ENCODE data around the gene CTDP1.

DNA sequence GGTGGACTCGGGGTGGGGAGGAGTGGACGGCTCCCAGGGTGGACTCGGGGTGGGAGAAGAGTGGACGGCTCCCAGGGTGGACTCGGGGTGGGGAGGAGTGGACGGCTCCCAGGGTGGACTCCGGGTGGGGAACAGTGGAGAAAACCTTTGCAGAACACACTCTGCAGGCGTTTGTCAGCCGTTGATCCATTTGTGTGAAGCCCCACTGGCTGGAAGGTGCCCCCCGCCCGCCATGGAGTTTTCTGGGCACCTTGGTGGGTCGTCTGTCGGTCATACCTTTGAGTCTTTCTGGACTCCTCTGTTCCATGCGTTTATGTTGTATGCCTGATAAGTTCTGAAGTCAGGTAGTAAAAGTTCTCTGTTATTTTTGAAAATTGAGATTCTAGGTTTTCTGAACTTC is 12.5 kb downstream of the CTDP1 start:
- TF ChIP-seq EP300 (IDR thresholded peaks at IDR 0.05) = no peak
- TF ChIP-seq, protein P1, sequence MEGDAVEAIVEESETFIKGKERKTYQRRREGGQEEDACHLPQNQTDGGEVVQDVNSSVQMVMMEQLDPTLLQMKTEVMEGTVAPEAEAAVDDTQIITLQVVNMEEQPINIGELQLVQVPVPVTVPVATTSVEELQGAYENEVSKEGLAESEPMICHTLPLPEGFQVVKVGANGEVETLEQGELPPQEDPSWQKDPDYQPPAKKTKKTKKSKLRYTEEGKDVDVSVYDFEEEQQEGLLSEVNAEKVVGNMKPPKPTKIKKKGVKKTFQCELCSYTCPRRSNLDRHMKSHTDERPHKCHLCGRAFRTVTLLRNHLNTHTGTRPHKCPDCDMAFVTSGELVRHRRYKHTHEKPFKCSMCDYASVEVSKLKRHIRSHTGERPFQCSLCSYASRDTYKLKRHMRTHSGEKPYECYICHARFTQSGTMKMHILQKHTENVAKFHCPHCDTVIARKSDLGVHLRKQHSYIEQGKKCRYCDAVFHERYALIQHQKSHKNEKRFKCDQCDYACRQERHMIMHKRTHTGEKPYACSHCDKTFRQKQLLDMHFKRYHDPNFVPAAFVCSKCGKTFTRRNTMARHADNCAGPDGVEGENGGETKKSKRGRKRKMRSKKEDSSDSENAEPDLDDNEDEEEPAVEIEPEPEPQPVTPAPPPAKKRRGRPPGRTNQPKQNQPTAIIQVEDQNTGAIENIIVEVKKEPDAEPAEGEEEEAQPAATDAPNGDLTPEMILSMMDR (IDR thresholded peaks at IDR 0.05) = no peak
- TF ChIP-seq POLR2A (IDR thresholded peaks at IDR 0.05) = no peak

Measured in tibial nerve (tissue), 4 donors.